HEK293 (cell line): ENCODE data around the gene KRTAP4-6.

Experiments
- CTCF ChIA-PET: fragments of 350-600 bp; formaldehyde crosslinking; extraction: SDS; loops from one replicate; lab custom pipeline; 2021; ENCODE audit warnings: antibody characterized with exemption; lab: Yijun Ruan, JAX
- POLR2A ChIA-PET: fragments of 300-600 bp; formaldehyde crosslinking; extraction: SDS; loops from one replicate; lab custom pipeline; 2020; ENCODE audit warnings: antibody characterized with exemption, inconsistent platforms; lab: Yijun Ruan, JAX
- H3K27ac ChIP-seq: fragments of 200-500 bp; sonication (Bioruptor generic); 2 replicates; pipeline ENCODE4 v1.5.1; 2014; ENCODE audit warnings: low read depth, low read length, control low read depth, inconsistent platforms; ENCODE audit errors: extremely low read depth
- H3K36me3 ChIP-seq, 2 experiments: fragments of 200-500 bp in 1 of 2; sonication (Bioruptor generic) in 1 of 2; 1 replicate in 1 of 2; 2 replicates in 1 of 2; pipeline ENCODE4 v1.5.1; 2014 to 2017; ENCODE audit warnings: inconsistent platforms in 2 of 2, low read length in 2 of 2; ENCODE audit not compliant: control insufficient read depth in 2 of 2, insufficient read depth in 1 of 2
- H3K4me1 ChIP-seq: fragments of 200-500 bp; sonication (Bioruptor generic); 2 replicates; pipeline ENCODE4 v1.5.1; 2014; ENCODE audit warnings: mild to moderate bottlenecking, low read length, inconsistent platforms; ENCODE audit not compliant: control insufficient read depth, insufficient read depth
- H3K4me3 ChIP-seq: 2 replicates; pipeline ENCODE4 v1.5.1; 2011; ENCODE audit warnings: low read depth, mild to moderate bottlenecking, control low read depth, low read length, moderate library complexity
- H3K9me3 ChIP-seq: fragments of 200-500 bp; sonication (Bioruptor generic); 2 replicates; pipeline ENCODE4 v1.5.1; 2014; ENCODE audit warnings: low read depth, low read length, inconsistent platforms; ENCODE audit not compliant: control insufficient read depth, insufficient read depth
- FEZF1 ChIP-seq: fragments of 450-650 bp; formaldehyde crosslinking; IDR thresholded peaks from 2 replicates; pipeline ENCODE4 v1.5.1; 2016; ENCODE audit warnings: missing biosample characterization, missing genetic modification characterization
- GFI1B ChIP-seq: fragments of 450-650 bp; formaldehyde crosslinking; IDR thresholded peaks from 2 replicates; pipeline ENCODE4 v1.5.1; 2016; ENCODE audit warnings: missing biosample characterization, missing genetic modification characterization
- MZF1 ChIP-seq: fragments of 450-650 bp; formaldehyde crosslinking; IDR thresholded peaks from 2 replicates; pipeline ENCODE4 v1.5.1; 2017; ENCODE audit warnings: missing biosample characterization, missing genetic modification characterization, borderline replicate concordance
- PRDM1 ChIP-seq: fragments of 450-650 bp; formaldehyde crosslinking; IDR thresholded peaks from 2 replicates; pipeline ENCODE4; 2016; ENCODE audit warnings: missing biosample characterization, missing genetic modification characterization
- PRDM4 ChIP-seq: fragments of 450-650 bp; formaldehyde crosslinking; IDR thresholded peaks from 2 replicates; pipeline ENCODE4 v1.5.1; 2017; ENCODE audit warnings: missing biosample characterization, missing genetic modification characterization
- ZBTB20 ChIP-seq: fragments of 450-650 bp; formaldehyde crosslinking; IDR thresholded peaks from 2 replicates; pipeline ENCODE4 v1.5.1; 2016; ENCODE audit warnings: missing biosample characterization, missing genetic modification characterization
- ZBTB26 ChIP-seq: fragments of 450-650 bp; formaldehyde crosslinking; optimal IDR thresholded peaks from 2 replicates; pipeline ENCODE3; 2016; ENCODE audit warnings: missing biosample characterization, mild to moderate bottlenecking, missing genetic modification characterization
- ZBTB6 ChIP-seq: fragments of 450-650 bp; formaldehyde crosslinking; IDR thresholded peaks from 2 replicates; pipeline ENCODE4 v1.5.1; 2017; ENCODE audit warnings: missing biosample characterization, missing genetic modification characterization
- ZIC2 ChIP-seq: fragments of 450-650 bp; formaldehyde crosslinking; IDR thresholded peaks from 2 replicates; pipeline ENCODE4 v1.5.1; 2016; ENCODE audit warnings: missing biosample characterization, missing genetic modification characterization
- ZNF202 ChIP-seq: fragments of 450-650 bp; formaldehyde crosslinking; IDR thresholded peaks from 2 replicates; pipeline ENCODE4 v1.5.1; 2016; ENCODE audit warnings: missing biosample characterization, missing genetic modification characterization, borderline replicate concordance
- ZNF341 ChIP-seq: fragments of 450-650 bp; formaldehyde crosslinking; IDR thresholded peaks from 2 replicates; pipeline ENCODE4; 2016; ENCODE audit warnings: low read depth, missing biosample characterization, missing genetic modification characterization
- ZNF350 ChIP-seq: fragments of 450-650 bp; formaldehyde crosslinking; IDR thresholded peaks from 2 replicates; pipeline ENCODE4 v1.5.0; 2017; ENCODE audit warnings: missing biosample characterization, mild to moderate bottlenecking, missing genetic modification characterization
- ZNF391 ChIP-seq: fragments of 450-650 bp; formaldehyde crosslinking; IDR thresholded peaks from 2 replicates; pipeline ENCODE4 v1.5.1; 2016; ENCODE audit warnings: low read depth, missing biosample characterization, missing genetic modification characterization, borderline replicate concordance
- ZNF423 ChIP-seq: fragments of 450-650 bp; formaldehyde crosslinking; IDR thresholded peaks from 2 replicates; pipeline ENCODE4 v1.5.1; 2016; ENCODE audit warnings: missing biosample characterization, missing genetic modification characterization
- ZNF529 ChIP-seq: fragments of 450-650 bp; formaldehyde crosslinking; IDR thresholded peaks from 2 replicates; pipeline ENCODE4 v1.5.1; 2017; ENCODE audit warnings: missing genetic modification characterization, missing biosample characterization; ENCODE audit not compliant: insufficient replicate concordance
- ZNF555 ChIP-seq: fragments of 450-650 bp; formaldehyde crosslinking; conservative IDR thresholded peaks from 2 replicates; pipeline ENCODE4 v1.5.1; 2017; ENCODE audit warnings: missing biosample characterization, mild to moderate bottlenecking, missing genetic modification characterization, inconsistent platforms
- ZNF558 ChIP-seq: fragments of 450-650 bp; formaldehyde crosslinking; IDR thresholded peaks from 2 replicates; pipeline ENCODE4 v1.5.1; 2016; ENCODE audit warnings: missing biosample characterization, missing genetic modification characterization
- ZNF571 ChIP-seq: fragments of 450-650 bp; formaldehyde crosslinking; IDR thresholded peaks from 2 replicates; pipeline ENCODE4 v1.5.0; 2017; ENCODE audit warnings: missing biosample characterization, missing genetic modification characterization
- ZNF596 ChIP-seq: fragments of 450-650 bp; IDR thresholded peaks from 2 replicates; pipeline ENCODE4 v1.5.0; 2018; ENCODE audit warnings: missing biosample characterization, mild to moderate bottlenecking, missing genetic modification characterization, moderate library complexity
- ZNF670 ChIP-seq: fragments of 450-650 bp; formaldehyde crosslinking; IDR thresholded peaks from 2 replicates; pipeline ENCODE4 v1.5.1; 2016; ENCODE audit warnings: missing biosample characterization, missing genetic modification characterization, low read depth
- ZNF830 ChIP-seq: fragments of 450-650 bp; IDR thresholded peaks from 2 replicates; pipeline ENCODE4 v1.5.0; 2018; ENCODE audit warnings: missing biosample characterization, missing genetic modification characterization, low read depth, mild to moderate bottlenecking, moderate library complexity
- ZSCAN4 ChIP-seq: fragments of 450-650 bp; formaldehyde crosslinking; IDR thresholded peaks from 2 replicates; pipeline ENCODE4 v1.5.1; 2017; ENCODE audit warnings: missing biosample characterization, missing genetic modification characterization
- ZSCAN5A ChIP-seq: fragments of 450-650 bp; formaldehyde crosslinking; IDR thresholded peaks from 2 replicates; pipeline ENCODE4 v1.5.1; 2016; ENCODE audit warnings: missing biosample characterization, missing genetic modification characterization
- TF ChIP-seq, protein P1 (sequence below): fragments of 450-650 bp; formaldehyde crosslinking; IDR thresholded peaks from 2 replicates; pipeline ENCODE4 v1.5.1; 2016; ENCODE audit warnings: missing biosample characterization, missing genetic modification characterization
- TF ChIP-seq, protein P2 (sequence below): fragments of 450-650 bp; formaldehyde crosslinking; IDR thresholded peaks from 2 replicates; pipeline ENCODE4 v1.5.1; 2017; ENCODE audit warnings: missing biosample characterization, mild to moderate bottlenecking, missing genetic modification characterization, moderate library complexity

The KRTAP4-6 gene

DNA sequence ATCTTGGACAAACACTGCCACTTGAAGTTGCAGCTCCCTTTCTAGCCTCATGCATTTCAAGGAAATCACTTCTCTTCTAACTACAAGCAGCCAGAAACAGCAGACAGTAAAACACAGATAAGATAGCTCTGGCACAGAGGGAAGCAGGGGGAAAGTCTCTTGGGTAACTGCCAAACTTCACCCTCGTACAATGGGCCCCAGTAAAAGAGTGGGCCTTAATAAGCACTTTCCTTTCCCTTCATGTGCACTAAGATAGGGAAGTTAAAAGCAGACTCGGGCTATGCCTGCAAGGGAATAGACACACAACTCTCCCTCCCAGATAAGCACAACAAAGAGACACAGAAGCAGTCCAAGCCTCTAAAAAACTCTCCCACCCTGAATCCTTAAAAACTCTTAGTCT lies 13.5 kb upstream of the KRTAP4-6 start (continued):
- TF ChIP-seq ZNF558 (no peak), ZSCAN5A (tag by site-specific recombination) (no peak), ZNF555 (tag by site-specific recombination) (no peak), ZNF341 (tag by site-specific recombination) (no peak), FEZF1 (no peak)

DNA sequence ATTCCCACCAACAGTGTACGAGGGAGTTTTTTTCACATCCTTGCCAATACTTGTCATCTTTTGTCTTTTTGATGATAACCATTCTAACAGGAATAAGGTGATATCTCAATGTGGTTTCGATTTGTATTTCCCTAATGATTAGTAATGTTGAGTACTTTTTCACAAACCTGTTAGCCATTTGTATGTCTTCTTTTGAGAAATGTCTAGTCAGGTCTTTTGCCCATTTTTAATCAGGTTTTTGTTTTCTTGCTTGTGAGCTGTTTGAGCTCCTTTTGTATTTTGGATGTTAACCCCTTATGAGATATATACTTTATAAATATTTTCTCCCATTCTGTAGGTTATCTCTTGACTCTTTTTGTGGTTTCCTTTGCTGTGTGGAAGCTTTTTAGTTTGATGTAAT lies 11.2 kb upstream of the KRTAP4-6 start:
- CTCF ChIA-PET, result no interaction called here
- no peaks in the 10 kb centered on the region for H3K4me1 ChIP-seq
- H3K4me3 ChIP-seq, result no peak overlapping the region
- no peak for TF ChIP-seq ZNF830 (tag by site-specific recombination)
- TF ChIP-seq ZNF202 (tag by site-specific recombination), result no peak
- no peak for TF ChIP-seq PRDM4 (tag by site-specific recombination)
- TF ChIP-seq GFI1B, result no peak
- no peak for TF ChIP-seq ZBTB26
- TF ChIP-seq ZNF596, result no peak
- no peak for TF ChIP-seq ZNF555 (tag by site-specific recombination)
- TF ChIP-seq ZNF571 (tag by site-specific recombination), result no peak
- TF ChIP-seq, protein P1, sequence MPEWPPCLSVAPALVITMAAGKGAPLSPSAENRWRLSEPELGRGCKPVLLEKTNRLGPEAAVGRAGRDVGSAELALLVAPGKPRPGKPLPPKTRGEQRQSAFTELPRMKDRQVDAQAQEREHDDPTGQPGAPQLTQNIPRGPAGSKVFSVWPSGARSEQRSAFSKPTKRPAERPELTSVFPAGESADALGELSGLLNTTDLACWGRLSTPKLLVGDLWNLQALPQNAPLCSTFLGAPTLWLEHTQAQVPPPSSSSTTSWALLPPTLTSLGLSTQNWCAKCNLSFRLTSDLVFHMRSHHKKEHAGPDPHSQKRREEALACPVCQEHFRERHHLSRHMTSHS (tag by site-specific recombination), result no peak
- H3K27ac ChIP-seq, result no peak overlapping the region
- no peaks in the 10 kb centered on the region for H3K36me3 ChIP-seq
- no peaks in the 10 kb centered on the region for H3K9me3 ChIP-seq
- POLR2A ChIA-PET, result no interaction called here

GRCh38 chr17:41150026-41150425 lies 9.7 kb upstream of the KRTAP4-6 start:
- Histone ChIP-seq H3K9me3 (no peaks in the 10 kb centered on the region), H3K27ac (no peak overlapping the region), H3K4me1 (no peaks in the 10 kb centered on the region), H3K36me3 (no peaks in the 10 kb centered on the region), H3K4me3 (no peak overlapping the region)
- ChIA-PET POLR2A (no interaction called here), CTCF (interaction anchor here (0.9 kb wide), 1 partner anchor 499 kb away, joined by 3 read pairs; no protein-coding TSS in a partner anchor)
- TF ChIP-seq ZNF350 (tag by site-specific recombination) (no peak), ZNF670 (tag by site-specific recombination) (no peak), MZF1 (tag by site-specific recombination) (no peak), ZNF529 (tag by site-specific recombination) (no peak), ZBTB6 (tag by site-specific recombination) (no peak), ZSCAN4 (tag by site-specific recombination) (no peak), ZNF391 (tag by site-specific recombination) (no peak), ZNF571 (tag by site-specific recombination) (no peak), ZBTB20 (no peak), PRDM1 (no peak), ZIC2 (tag by site-specific recombination) (no peak), ZNF423 (tag by site-specific recombination) (no peak)
- TF ChIP-seq, protein P2, sequence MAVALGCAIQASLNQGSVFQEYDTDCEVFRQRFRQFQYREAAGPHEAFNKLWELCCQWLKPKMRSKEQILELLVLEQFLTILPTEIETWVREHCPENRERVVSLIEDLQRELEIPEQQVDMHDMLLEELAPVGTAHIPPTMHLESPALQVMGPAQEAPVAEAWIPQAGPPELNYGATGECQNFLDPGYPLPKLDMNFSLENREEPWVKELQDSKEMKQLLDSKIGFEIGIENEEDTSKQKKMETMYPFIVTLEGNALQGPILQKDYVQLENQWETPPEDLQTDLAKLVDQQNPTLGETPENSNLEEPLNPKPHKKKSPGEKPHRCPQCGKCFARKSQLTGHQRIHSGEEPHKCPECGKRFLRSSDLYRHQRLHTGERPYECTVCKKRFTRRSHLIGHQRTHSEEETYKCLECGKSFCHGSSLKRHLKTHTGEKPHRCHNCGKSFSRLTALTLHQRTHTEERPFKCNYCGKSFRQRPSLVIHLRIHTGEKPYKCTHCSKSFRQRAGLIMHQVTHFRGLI (tag by site-specific recombination), result no peak
